Natural killer cell (primary cell): ENCODE data around the gene CRCP. TPM values are rescaled to one million over a fixed set of nuclear protein-coding genes. Genes with fewer than 3 reads are reported as not detected.

Experiments
- ATAC-seq, 3 donors: fragments of 150-1000 bp in 2 of 3; fragments of 200-7000 bp in 1 of 3; cut with Tn5 transposase; 1 replicate in 1 of 3; 2 replicates in 2 of 3; pipeline ENCODE4 v1.10.0; 2021; ENCODE audit warnings: mild to moderate bottlenecking in 2 of 3, moderate library complexity in 2 of 3
- DNase-seq, 2 donors: peaks; one replicate each; pipeline versions ENCODE4 v3.0.0 to v3.0.0-alpha.2; 2013 to 2021; ENCODE audit warnings: mixed read lengths in 1 of 2
- H3K27ac ChIP-seq: one replicate; pipeline ENCODE4 v1.5.1; 2013; ENCODE audit warnings: mild to moderate bottlenecking, low read length
- H3K27me3 ChIP-seq: one replicate; pipeline ENCODE4 v1.6.1; 2013; ENCODE audit warnings: low read length; ENCODE audit not compliant: control insufficient read depth, insufficient read depth
- H3K36me3 ChIP-seq: one replicate; pipeline ENCODE4 v1.6.1; 2013; ENCODE audit warnings: low read length; ENCODE audit not compliant: control insufficient read depth, insufficient read depth
- H3K4me1 ChIP-seq: one replicate; pipeline ENCODE4 v1.6.1; 2013; ENCODE audit warnings: low read length; ENCODE audit not compliant: control insufficient read depth, insufficient read depth
- H3K4me3 ChIP-seq: one replicate; pipeline ENCODE4 v1.5.1; 2013; ENCODE audit warnings: low read length
- H3K9me3 ChIP-seq: one replicate; pipeline ENCODE4 v1.6.1; 2013; ENCODE audit warnings: low read length; ENCODE audit not compliant: control insufficient read depth, insufficient read depth
- H3K27ac Mint-ChIP-seq, 2 donors: one replicate each; pipeline ENCODE4 v1.8.0; 2022; ENCODE audit warnings: mild to moderate bottlenecking in 2 of 2, mixed read lengths in 2 of 2, moderate library complexity in 1 of 2
- H3K27me3 Mint-ChIP-seq, 2 donors: one replicate each; pipeline ENCODE4 v1.8.0; 2022; ENCODE audit warnings: low read depth in 2 of 2, mixed read lengths in 2 of 2
- H3K36me3 Mint-ChIP-seq: one replicate; pipeline ENCODE4 v1.8.0; 2022; ENCODE audit warnings: mixed read lengths
- H3K4me1 Mint-ChIP-seq, 2 donors: one replicate each; pipeline ENCODE4 v1.8.0; 2022; ENCODE audit warnings: mixed read lengths in 2 of 2
- H3K4me3 Mint-ChIP-seq: one replicate; pipeline ENCODE4 v1.8.0; 2022; ENCODE audit warnings: mild to moderate bottlenecking, moderate library complexity, mixed read lengths
- H3K9me3 Mint-ChIP-seq, 2 donors: one replicate each; pipeline ENCODE4 v1.8.0; 2022; ENCODE audit warnings: mixed read lengths in 2 of 2
- WGBS: methylation state at CpG from one replicate; pipeline ENCODE4 v1.1.7; 2013; ENCODE audit warnings: missing lambda C conversion rate; ENCODE audit not compliant: insufficient coverage; 5-methylcytosine and 5-hydroxymethylcytosine counted together
- intact Hi-C: fragments of 100-400 bp; cut with micrococcal nuclease; formaldehyde crosslinking; loops from one replicate; pipeline ENCODE4 v1.14.2; 2022
- total RNA-seq, 4 donors: library from RNA; stranded (reverse); fragments of 120-200 nt in 1 of 4; gene quantifications; one replicate each; pipeline versions ENCODE4 v1.2.3 to v1.2.4, GENCODE V29; 2013 to 2022
- TF ChIP-seq, protein P1 (sequence below): fragments of 200-600 bp; IDR thresholded peaks from one replicate; pipeline ENCODE4 v1.8.0; 2022; ENCODE audit warnings: antibody characterized with exemption

CRCP gene
- total RNA-seq, 3 donors from 2014 or later (not counting 1 experiment from before 2014, with no cell fraction given) = 67.5 to 72.1 (median 68.0) TPM

DNA sequence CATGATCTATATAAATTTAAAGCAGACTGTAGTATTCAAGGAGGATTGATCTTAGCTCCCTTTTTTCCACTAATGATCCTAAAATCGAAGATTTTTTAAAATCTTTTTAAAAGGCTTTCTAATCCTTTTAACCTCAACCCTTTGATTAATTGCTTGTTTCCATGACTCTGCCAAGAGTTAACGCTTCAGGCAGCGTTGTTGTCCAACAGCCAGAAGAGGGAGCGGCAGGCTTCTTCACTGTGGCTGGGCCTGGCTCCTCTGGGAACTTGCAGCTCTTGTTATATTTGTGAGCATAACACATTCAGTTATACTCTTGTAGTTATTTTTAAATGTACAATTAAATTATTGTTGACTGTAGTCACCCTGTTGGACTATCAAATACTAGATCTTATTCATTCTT lies 26.3 kb downstream of the CRCP start:
- Histone ChIP-seq H3K4me1 (no peaks in the 10 kb centered on the region), H3K36me3 (peaks cover 60% of the 10 kb centered on the region), H3K27me3 (no peaks in the 10 kb centered on the region), H3K4me3 (no peak overlapping the region), H3K27ac (no peak overlapping the region), H3K9me3 (no peaks in the 10 kb centered on the region)
- TF ChIP-seq, protein P1, sequence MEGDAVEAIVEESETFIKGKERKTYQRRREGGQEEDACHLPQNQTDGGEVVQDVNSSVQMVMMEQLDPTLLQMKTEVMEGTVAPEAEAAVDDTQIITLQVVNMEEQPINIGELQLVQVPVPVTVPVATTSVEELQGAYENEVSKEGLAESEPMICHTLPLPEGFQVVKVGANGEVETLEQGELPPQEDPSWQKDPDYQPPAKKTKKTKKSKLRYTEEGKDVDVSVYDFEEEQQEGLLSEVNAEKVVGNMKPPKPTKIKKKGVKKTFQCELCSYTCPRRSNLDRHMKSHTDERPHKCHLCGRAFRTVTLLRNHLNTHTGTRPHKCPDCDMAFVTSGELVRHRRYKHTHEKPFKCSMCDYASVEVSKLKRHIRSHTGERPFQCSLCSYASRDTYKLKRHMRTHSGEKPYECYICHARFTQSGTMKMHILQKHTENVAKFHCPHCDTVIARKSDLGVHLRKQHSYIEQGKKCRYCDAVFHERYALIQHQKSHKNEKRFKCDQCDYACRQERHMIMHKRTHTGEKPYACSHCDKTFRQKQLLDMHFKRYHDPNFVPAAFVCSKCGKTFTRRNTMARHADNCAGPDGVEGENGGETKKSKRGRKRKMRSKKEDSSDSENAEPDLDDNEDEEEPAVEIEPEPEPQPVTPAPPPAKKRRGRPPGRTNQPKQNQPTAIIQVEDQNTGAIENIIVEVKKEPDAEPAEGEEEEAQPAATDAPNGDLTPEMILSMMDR = no peak
- Mint-ChIP-seq H3K9me3 (no peaks in the 10 kb centered on the region), H3K4me3 (no peak overlapping the region), H3K36me3 (peaks cover 31% of the 10 kb centered on the region), H3K4me1 (peaks cover 20 to 22% of the 10 kb centered on the region in 2 donors), H3K27ac (peak overlapping the region; percentile 5 to 65), H3K27me3 (no peaks in the 10 kb centered on the region)
- ATAC-seq (no peak), DNase-seq (no peak)
- intact Hi-C loops = no loop called here
- 97% methylated on average over 4 of the region's 4 CpGs for WGBS

DNA sequence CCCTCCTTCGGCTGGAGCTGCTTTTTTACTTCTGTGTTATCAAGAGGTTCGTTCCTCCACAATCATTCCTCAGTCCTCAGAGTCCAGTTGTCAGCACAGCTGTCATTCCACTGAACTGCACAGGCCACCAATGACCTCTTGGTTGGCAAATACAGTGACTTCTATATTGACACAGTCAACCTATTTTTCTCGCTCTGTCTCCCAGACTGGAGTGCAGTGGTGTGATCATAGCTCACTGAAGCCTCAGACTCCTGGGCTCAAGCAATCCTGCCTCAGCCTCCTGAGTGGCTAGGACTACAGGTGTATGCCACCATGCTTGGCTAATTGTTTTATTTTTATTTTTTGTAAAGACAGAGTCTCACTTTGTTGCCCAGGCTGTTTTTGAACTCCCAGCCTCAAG lies 27.7 kb downstream of the CRCP start:
- 95% methylated on average over 3 of the region's 3 CpGs for WGBS
- ATAC-seq (no peak), DNase-seq (no peak)
- H3K36me3 Mint-ChIP-seq = peaks cover 31% of the 10 kb centered on the region
- Histone ChIP-seq H3K4me3 (no peak overlapping the region), H3K27ac (no peak overlapping the region), H3K36me3 (peaks cover 62% of the 10 kb centered on the region), H3K9me3 (no peaks in the 10 kb centered on the region), H3K4me1 (peaks cover 3% of the 10 kb centered on the region), H3K27me3 (no peaks in the 10 kb centered on the region)
- no peak overlapping the region for H3K4me3 Mint-ChIP-seq
- TF ChIP-seq, protein P1 = no peak
- H3K27ac Mint-ChIP-seq = peak overlapping the region; percentile 8 to 20
- H3K27me3 Mint-ChIP-seq = no peaks in the 10 kb centered on the region
- peaks cover 21 to 24% of the 10 kb centered on the region in 2 donors for H3K4me1 Mint-ChIP-seq
- intact Hi-C loops = no loop called here
- H3K9me3 Mint-ChIP-seq = no peaks in the 10 kb centered on the region

DNA sequence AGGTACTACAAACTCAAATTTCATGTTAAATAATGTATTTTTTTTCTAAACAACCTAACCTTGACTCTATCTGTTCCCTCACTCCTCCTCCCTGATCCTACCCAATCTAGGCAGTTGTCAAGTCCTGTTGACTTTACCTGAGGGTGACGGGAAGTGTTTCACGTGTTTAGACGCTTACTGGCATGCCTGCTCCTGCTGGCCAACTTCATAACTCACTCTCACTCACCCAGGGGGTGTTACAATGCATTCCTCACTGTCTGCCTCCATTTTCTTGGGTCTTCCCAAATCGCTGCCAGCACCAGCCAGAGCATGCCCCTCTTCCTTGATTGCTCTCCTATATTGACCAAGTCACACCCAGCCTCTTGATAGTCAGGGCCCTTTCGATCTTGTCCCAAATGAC lies 28.3 kb downstream of the CRCP start:
- H3K27ac ChIP-seq = no peak overlapping the region
- peak overlapping the region; percentile 20 to 75 for H3K27ac Mint-ChIP-seq
- no peak overlapping the region for H3K4me3 ChIP-seq
- WGBS = 96% methylated on average over 5 of the region's 5 CpGs
- peaks cover 9% of the 10 kb centered on the region for H3K4me1 ChIP-seq
- H3K4me3 Mint-ChIP-seq = no peak overlapping the region
- DNase-seq (no peak), ATAC-seq (no peak)
- TF ChIP-seq, protein P1 = no peak
- H3K36me3 ChIP-seq = peaks cover 59% of the 10 kb centered on the region
- no peaks in the 10 kb centered on the region for H3K27me3 ChIP-seq
- H3K9me3 ChIP-seq = no peaks in the 10 kb centered on the region
- H3K27me3 Mint-ChIP-seq = no peaks in the 10 kb centered on the region
- H3K4me1 Mint-ChIP-seq = peaks cover 21 to 27% of the 10 kb centered on the region in 2 donors
- peaks cover 31% of the 10 kb centered on the region for H3K36me3 Mint-ChIP-seq
- intact Hi-C loops = no loop called here
- H3K9me3 Mint-ChIP-seq = no peaks in the 10 kb centered on the region

DNA sequence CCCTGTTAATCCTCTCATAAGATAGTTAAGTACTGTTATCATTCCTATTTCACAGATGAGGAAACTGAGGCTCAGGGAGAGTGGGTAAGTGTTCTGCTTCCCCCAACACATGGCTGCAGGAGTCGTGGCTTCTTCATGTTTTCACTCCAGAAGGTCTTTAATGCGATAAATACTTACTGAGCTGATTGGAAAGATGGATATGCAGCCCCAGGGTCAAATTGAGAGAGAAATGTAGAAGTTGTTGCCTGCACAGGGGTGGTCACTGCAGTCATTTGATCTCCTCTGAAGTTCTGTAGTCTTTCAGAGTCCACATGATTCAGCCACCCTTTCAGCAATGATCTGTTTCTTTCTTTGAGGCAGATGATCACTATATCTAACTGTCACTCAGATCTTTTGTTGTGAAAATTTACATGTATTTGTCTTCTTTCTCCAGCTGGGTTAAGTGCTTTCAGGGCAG lies 29.3 kb downstream of the CRCP start:
- Histone ChIP-seq H3K36me3 (peaks cover 58% of the 10 kb centered on the region), H3K27me3 (no peaks in the 10 kb centered on the region), H3K27ac (no peak overlapping the region), H3K9me3 (no peaks in the 10 kb centered on the region), H3K4me1 (peaks cover 17% of the 10 kb centered on the region), H3K4me3 (no peak overlapping the region)
- TF ChIP-seq, protein P1 = no peak
- H3K9me3 Mint-ChIP-seq = no peaks in the 10 kb centered on the region
- peak overlapping the region; percentile 20 to 75 for H3K27ac Mint-ChIP-seq
- no peak for ATAC-seq
- H3K4me1 Mint-ChIP-seq = peaks cover 27 to 36% of the 10 kb centered on the region in 2 donors
- WGBS = 97% methylated on average over 2 of the region's 2 CpGs
- peaks cover 26% of the 10 kb centered on the region for H3K36me3 Mint-ChIP-seq
- intact Hi-C loops = no loop called here
- H3K4me3 Mint-ChIP-seq = no peak overlapping the region
- no peaks in the 10 kb centered on the region for H3K27me3 Mint-ChIP-seq
- no peak for DNase-seq
